Neutrophil (primary cell): ENCODE results near the gene FAM76A.
"Not testable (repeated sequence)": the region's sequence is repeated elsewhere in the genome, so short reads cannot be mapped to it uniquely, and the experiment has no call there.

Experiments
- H3K27ac ChIP-seq: fragments of 200-600 bp; sonication (generic); 2 replicates; pipeline ENCODE4 v1.5.1; 2016; ENCODE audit warnings: mild to moderate bottlenecking, moderate library complexity
- H3K27me3 ChIP-seq: fragments of 200-600 bp; sonication (generic); 2 replicates; pipeline ENCODE4 v1.6.0; 2016; ENCODE audit warnings: mild to moderate bottlenecking
- H3K36me3 ChIP-seq: fragments of 200-600 bp; sonication (generic); 2 replicates; pipeline ENCODE4 v1.5.1; 2017
- H3K4me1 ChIP-seq, 2 experiments: fragments of 200-600 bp in 1 of 2; sonication (generic) in 1 of 2; 1 replicate in 1 of 2; 2 replicates in 1 of 2; pipeline versions ENCODE4 v1.5.1 to v1.6.1; 2013 to 2016; ENCODE audit warnings: low read depth in 1 of 2, low read length in 1 of 2, mild to moderate bottlenecking in 1 of 2, moderate library complexity in 1 of 2; ENCODE audit not compliant: control insufficient read depth in 1 of 2, insufficient read depth in 1 of 2
- H3K4me3 ChIP-seq, 2 experiments: fragments of 200-600 bp in 1 of 2; sonication (generic) in 1 of 2; 1 replicate in 1 of 2; 2 replicates in 1 of 2; pipeline ENCODE4 v1.5.1; 2013 to 2016; ENCODE audit warnings: low read depth in 1 of 2, low read length in 1 of 2, mild to moderate bottlenecking in 1 of 2, moderate library complexity in 1 of 2
- H3K9me3 ChIP-seq: fragments of 200-600 bp; sonication (generic); 2 replicates; pipeline ENCODE4 v1.5.1; 2016
- TF ChIP-seq, protein P1 (sequence below): fragments of 200-600 bp; sonication (generic); IDR thresholded peaks from 2 replicates; pipeline ENCODE4 v1.5.1; 2016; ENCODE audit warnings: antibody characterized with exemption

FAM76A gene

DNA sequence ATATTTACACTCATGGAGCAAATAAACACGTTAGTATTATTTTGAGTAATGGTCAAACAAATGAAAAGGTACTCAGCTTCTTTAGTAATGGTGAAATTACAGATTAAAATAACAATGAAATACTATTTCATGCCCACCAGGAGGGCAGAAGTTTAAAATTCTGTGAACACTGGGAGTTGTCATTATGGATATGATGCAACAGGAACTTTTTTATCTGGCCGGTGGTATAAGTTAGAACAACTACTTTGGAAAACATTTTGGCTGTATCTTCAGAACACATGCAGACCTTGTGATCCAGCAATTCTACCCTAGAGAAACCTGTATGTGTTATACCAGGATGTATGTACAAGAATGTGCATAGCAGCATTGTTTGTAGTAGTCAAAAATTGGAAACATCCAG, 81.6 kb downstream of the FAM76A start:
- peaks cover 56% of the 10 kb centered on the region for H3K36me3 ChIP-seq
- TF ChIP-seq, protein P1, sequence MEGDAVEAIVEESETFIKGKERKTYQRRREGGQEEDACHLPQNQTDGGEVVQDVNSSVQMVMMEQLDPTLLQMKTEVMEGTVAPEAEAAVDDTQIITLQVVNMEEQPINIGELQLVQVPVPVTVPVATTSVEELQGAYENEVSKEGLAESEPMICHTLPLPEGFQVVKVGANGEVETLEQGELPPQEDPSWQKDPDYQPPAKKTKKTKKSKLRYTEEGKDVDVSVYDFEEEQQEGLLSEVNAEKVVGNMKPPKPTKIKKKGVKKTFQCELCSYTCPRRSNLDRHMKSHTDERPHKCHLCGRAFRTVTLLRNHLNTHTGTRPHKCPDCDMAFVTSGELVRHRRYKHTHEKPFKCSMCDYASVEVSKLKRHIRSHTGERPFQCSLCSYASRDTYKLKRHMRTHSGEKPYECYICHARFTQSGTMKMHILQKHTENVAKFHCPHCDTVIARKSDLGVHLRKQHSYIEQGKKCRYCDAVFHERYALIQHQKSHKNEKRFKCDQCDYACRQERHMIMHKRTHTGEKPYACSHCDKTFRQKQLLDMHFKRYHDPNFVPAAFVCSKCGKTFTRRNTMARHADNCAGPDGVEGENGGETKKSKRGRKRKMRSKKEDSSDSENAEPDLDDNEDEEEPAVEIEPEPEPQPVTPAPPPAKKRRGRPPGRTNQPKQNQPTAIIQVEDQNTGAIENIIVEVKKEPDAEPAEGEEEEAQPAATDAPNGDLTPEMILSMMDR, result no peak

DNA sequence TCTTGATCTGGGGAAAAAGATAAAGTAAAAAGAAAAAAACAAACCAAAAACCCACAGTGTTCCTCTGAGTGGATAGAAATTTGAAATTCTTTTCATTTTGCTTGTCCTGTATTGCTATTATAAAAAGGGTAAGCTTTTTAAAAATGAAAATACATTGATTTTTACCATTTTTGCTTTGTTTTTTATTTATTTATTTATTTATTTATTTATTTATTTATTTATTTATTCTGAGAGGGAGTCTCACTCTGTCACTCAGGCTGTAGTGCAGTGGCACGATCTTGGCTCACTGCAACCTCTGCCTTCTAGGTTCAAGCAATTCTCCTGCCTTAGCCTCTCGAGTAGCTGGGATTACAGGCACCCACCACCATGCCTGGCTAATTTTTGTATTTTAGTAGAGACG, 82.4 kb downstream of the FAM76A start:
- H3K4me3 ChIP-seq, H3K9me3 ChIP-seq: not testable (repeated sequence)
- peaks cover 56% of the 10 kb centered on the region for H3K36me3 ChIP-seq

More for the DNA sequence above, 81.6 kb downstream of the FAM76A start:
- Histone ChIP-seq H3K4me3 (no peak overlapping the region), H3K4me1 (no peaks in the 10 kb centered on the region), H3K27me3 (no peaks in the 10 kb centered on the region), H3K27ac (no peak overlapping the region), H3K9me3 (no peaks in the 10 kb centered on the region)

DNA sequence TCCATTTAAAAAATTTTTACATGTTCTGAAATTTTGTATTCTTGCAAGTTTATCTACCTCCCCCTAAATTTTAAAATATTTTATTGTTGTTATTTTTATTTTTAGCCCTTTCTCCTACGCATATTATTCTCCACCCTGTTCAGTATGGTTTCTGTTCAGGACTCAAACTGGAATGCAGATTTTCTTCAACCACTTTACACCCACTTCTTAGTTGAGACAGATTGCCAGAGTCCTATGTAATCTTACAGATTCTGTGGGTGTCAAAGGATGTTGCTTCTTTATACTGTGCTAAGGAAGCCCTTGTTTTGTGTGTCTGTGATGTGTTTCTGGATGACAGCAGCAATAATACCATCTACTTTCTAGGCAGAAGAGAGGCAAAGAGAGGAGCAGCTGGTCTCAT, 84.1 kb downstream of the FAM76A start:
- Histone ChIP-seq H3K27ac (no peak overlapping the region), H3K4me3 (no peak overlapping the region), H3K9me3 (no peaks in the 10 kb centered on the region), H3K36me3 (peaks cover 58% of the 10 kb centered on the region), H3K27me3 (no peaks in the 10 kb centered on the region), H3K4me1 (no peaks in the 10 kb centered on the region)
- TF ChIP-seq, protein P1, result no peak

More for the DNA sequence above, 82.4 kb downstream of the FAM76A start:
- H3K27me3 ChIP-seq, H3K4me1 ChIP-seq, H3K27ac ChIP-seq: not testable (repeated sequence)

DNA sequence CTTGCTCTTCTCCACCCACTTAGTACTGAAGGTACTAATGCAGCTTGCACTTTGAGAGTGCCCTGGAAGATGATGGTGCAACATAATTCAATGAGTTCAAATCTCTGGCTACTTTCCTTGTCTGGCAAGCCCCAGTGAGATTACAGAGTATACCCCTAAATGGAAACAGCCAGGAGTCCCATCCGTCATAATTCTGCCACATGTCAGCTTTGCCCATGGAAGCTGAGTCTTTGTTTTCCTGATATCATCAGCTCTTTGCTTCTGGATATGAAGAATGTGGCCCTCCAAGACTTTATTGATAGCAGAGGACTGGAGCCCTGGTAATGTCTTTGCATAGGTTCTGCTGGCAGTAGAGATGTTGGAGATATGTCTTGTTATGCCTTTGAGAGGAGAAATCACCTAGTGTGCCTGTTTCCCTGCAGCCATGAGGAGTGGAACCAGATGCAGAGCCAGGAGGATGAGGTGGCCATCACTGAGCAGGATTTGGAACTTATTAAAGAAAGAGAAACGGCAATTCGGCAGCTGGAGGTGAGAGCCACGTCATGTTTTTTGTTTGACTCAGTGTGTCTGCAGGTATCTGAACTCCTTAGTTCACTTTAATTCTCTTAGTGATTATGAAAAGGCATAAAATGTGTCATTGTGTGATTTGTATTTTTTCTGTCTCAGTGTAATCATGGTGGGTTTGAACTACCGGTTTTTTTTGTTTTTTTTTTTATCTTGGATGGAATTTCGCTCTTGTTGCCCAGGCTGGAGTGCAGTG, 86.2 kb downstream of the FAM76A start:
- Histone ChIP-seq H3K9me3 (no peaks in the 10 kb centered on the region), H3K4me3 (no peak overlapping the region), H3K4me1 (no peaks in the 10 kb centered on the region), H3K27me3 (no peaks in the 10 kb centered on the region), H3K27ac (no peak overlapping the region), H3K36me3 (peaks cover 56% of the 10 kb centered on the region)
- TF ChIP-seq, protein P1, result no peak
